Measurements from ENCODE around the gene TLE6.

- TF ChIP-seq CTCF (IDR thresholded peaks at IDR 0.05; ENCODE audit: insufficient read depth, low read depth, low read length) (no peak), EZH2 (IDR thresholded peaks at IDR 0.05; ENCODE audit: insufficient read depth, low read length) (no peak)
These were observed 62.3 kb downstream of the TLE6 start for GRCh38 chr19:3039641-3040077.

All from astrocyte (in vitro differentiated cells and primary cell).